ENCODE results near the gene HJURP.

Gene HJURP

GRCh38 chr2:233798335-233799086 lies 55.8 kb downstream of the HJURP start:
- Histone ChIP-seq H2AFZ (ENCODE audit: low read depth, low read length) (no peak overlapping the region), H3K4me1 (ENCODE audit: insufficient read depth, low read length) (no peaks in the 10 kb centered on the region), H3K36me3 (ENCODE audit: insufficient read depth, low read length) (no peaks in the 10 kb centered on the region), H3K9me3 (ENCODE audit: low read length) (no peaks in the 10 kb centered on the region), H3K4me3 (ENCODE audit: low read length) (no peak overlapping the region), H3K27me3 (ENCODE audit: insufficient read depth, low read length) (no peaks in the 10 kb centered on the region)

GRCh38 chr2:233796254-233796653 lies 58.1 kb downstream of the HJURP start:
- Histone ChIP-seq H3K9me3 (ENCODE audit: low read length) (no peaks in the 10 kb centered on the region), H3K36me3 (ENCODE audit: insufficient read depth, low read length) (no peaks in the 10 kb centered on the region), H3K4me1 (ENCODE audit: insufficient read depth, low read length) (no peaks in the 10 kb centered on the region)

GRCh38 chr2:233795735-233796171 lies 58.6 kb downstream of the HJURP start:
- Histone ChIP-seq H2AFZ (ENCODE audit: low read depth, low read length) (no peak overlapping the region), H3K36me3 (ENCODE audit: insufficient read depth, low read length) (no peaks in the 10 kb centered on the region), H3K4me3 (ENCODE audit: low read length) (no peak overlapping the region), H3K27me3 (ENCODE audit: insufficient read depth, low read length) (no peaks in the 10 kb centered on the region), H3K4me1 (ENCODE audit: insufficient read depth, low read length) (no peaks in the 10 kb centered on the region), H3K9me3 (ENCODE audit: low read length) (no peaks in the 10 kb centered on the region)

More at GRCh38 chr2:233796254-233796653, 58.1 kb downstream of the HJURP start:
- Histone ChIP-seq H3K27me3 (ENCODE audit: insufficient read depth, low read length) (no peaks in the 10 kb centered on the region), H2AFZ (ENCODE audit: low read depth, low read length) (no peak overlapping the region), H3K4me3 (ENCODE audit: low read length) (no peak overlapping the region)

- H3K4me3 ChIP-seq (ENCODE audit: low read length), result no peak overlapping the region
- no peaks in the 10 kb centered on the region for H3K4me1 ChIP-seq (ENCODE audit: insufficient read depth, low read length)
- peaks cover 3% of the 10 kb centered on the region for H3K27me3 ChIP-seq (ENCODE audit: insufficient read depth, low read length)
- no peak overlapping the region for H2AFZ ChIP-seq (ENCODE audit: low read depth, low read length)
- no peaks in the 10 kb centered on the region for H3K36me3 ChIP-seq (ENCODE audit: insufficient read depth, low read length)
- H3K9me3 ChIP-seq (ENCODE audit: low read length), result no peaks in the 10 kb centered on the region
Measured at GRCh38 chr2:233794128-233794658, 60.1 kb downstream of the HJURP start.

- H3K9me3 ChIP-seq (ENCODE audit: low read length), result no peaks in the 10 kb centered on the region
- no peak overlapping the region for H3K4me3 ChIP-seq (ENCODE audit: low read length)
- H3K4me1 ChIP-seq (ENCODE audit: insufficient read depth, low read length), result no peaks in the 10 kb centered on the region
Measured at GRCh38 chr2:233793465-233794127, 60.7 kb downstream of the HJURP start.

GRCh38 chr2:233792720-233793119 lies 61.6 kb downstream of the HJURP start:
- no peak overlapping the region for H2AFZ ChIP-seq (ENCODE audit: low read depth, low read length)
- no peak overlapping the region for H3K4me3 ChIP-seq (ENCODE audit: low read length)
- H3K9me3 ChIP-seq (ENCODE audit: low read length), result no peaks in the 10 kb centered on the region
- H3K27me3 ChIP-seq (ENCODE audit: insufficient read depth, low read length), result peaks cover 3% of the 10 kb centered on the region
- H3K36me3 ChIP-seq (ENCODE audit: insufficient read depth, low read length), result no peaks in the 10 kb centered on the region
- H3K4me1 ChIP-seq (ENCODE audit: insufficient read depth, low read length), result no peaks in the 10 kb centered on the region

More at GRCh38 chr2:233793465-233794127, 60.7 kb downstream of the HJURP start:
- Histone ChIP-seq H3K36me3 (ENCODE audit: insufficient read depth, low read length) (no peaks in the 10 kb centered on the region), H2AFZ (ENCODE audit: low read depth, low read length) (no peak overlapping the region), H3K27me3 (ENCODE audit: insufficient read depth, low read length) (peaks cover 3% of the 10 kb centered on the region)

GRCh38 chr2:233791883-233792329 lies 62.4 kb downstream of the HJURP start:
- H3K9me3 ChIP-seq (ENCODE audit: low read length), result no peaks in the 10 kb centered on the region
- no peak overlapping the region for H3K4me3 ChIP-seq (ENCODE audit: low read length)
- H3K27me3 ChIP-seq (ENCODE audit: insufficient read depth, low read length), result peaks cover 3% of the 10 kb centered on the region
- no peaks in the 10 kb centered on the region for H3K36me3 ChIP-seq (ENCODE audit: insufficient read depth, low read length)
- H2AFZ ChIP-seq (ENCODE audit: low read depth, low read length), result no peak overlapping the region
- H3K4me1 ChIP-seq (ENCODE audit: insufficient read depth, low read length), result no peaks in the 10 kb centered on the region

GRCh38 chr2:233791151-233791882 lies 63.0 kb downstream of the HJURP start:
- Histone ChIP-seq H3K4me3 (ENCODE audit: low read length) (no peak overlapping the region), H3K27me3 (ENCODE audit: insufficient read depth, low read length) (peaks cover 3% of the 10 kb centered on the region), H3K9me3 (ENCODE audit: low read length) (no peaks in the 10 kb centered on the region), H3K36me3 (ENCODE audit: insufficient read depth, low read length) (no peaks in the 10 kb centered on the region), H3K4me1 (ENCODE audit: insufficient read depth, low read length) (no peaks in the 10 kb centered on the region), H2AFZ (ENCODE audit: low read depth, low read length) (no peak overlapping the region)

GRCh38 chr2:233789554-233789953 lies 64.8 kb downstream of the HJURP start:
- no peaks in the 10 kb centered on the region for H3K36me3 ChIP-seq (ENCODE audit: insufficient read depth, low read length)
- peaks cover 3% of the 10 kb centered on the region for H3K27me3 ChIP-seq (ENCODE audit: insufficient read depth, low read length)
- H3K9me3 ChIP-seq (ENCODE audit: low read length), result peaks cover 3% of the 10 kb centered on the region
- no peak overlapping the region for H3K4me3 ChIP-seq (ENCODE audit: low read length)
- H3K4me1 ChIP-seq (ENCODE audit: insufficient read depth, low read length), result no peaks in the 10 kb centered on the region
- no peak overlapping the region for H2AFZ ChIP-seq (ENCODE audit: low read depth, low read length)

All from neuron (in vitro differentiated cells).